ENCODE results near the gene AGRP. TPM values are rescaled to one million over a fixed set of nuclear protein-coding genes. Genes with fewer than 3 reads are reported as not detected.

AGRP gene
- total RNA-seq, 1 donor from 2014 or later, result not detected

DNA sequence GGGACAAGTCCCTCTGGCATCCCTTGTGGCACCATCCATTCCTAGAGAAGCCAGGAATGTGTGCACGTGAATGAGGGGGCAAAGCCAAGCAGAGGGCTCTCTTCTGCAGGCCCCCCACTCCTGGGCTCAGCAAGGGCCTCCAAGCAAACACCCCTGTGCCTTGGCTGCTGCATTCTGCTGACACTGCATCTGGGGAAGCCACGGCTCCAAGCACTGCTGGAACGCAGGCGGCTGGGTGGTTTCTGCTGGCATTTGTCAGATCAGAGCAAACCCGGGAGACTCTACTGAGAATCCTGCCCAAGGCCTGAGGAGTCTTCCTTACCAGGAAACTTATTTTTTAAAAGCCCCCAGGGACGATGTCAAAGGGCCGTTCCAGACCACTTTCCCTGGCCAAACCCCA is 25.7 kb downstream of the AGRP start:
- Histone ChIP-seq H2AFZ (ENCODE audit: low read depth, low read length) (no peak overlapping the region), H3K4me2 (ENCODE audit: low read length) (no peak overlapping the region), H3K9me3 (ENCODE audit: insufficient read depth, low read depth, low read length) (no peaks in the 10 kb centered on the region), H3K4me3 (ENCODE audit: insufficient read depth, low read depth, low read length) (no peak overlapping the region), H3K4me1 (ENCODE audit: insufficient read depth, low read length) (peaks cover 9% of the 10 kb centered on the region), H3K36me3 (ENCODE audit: insufficient read depth, low read length) (peaks cover 2% of the 10 kb centered on the region), H3K27ac (ENCODE audit: low read depth, low read length) (no peak overlapping the region), H4K20me1 (ENCODE audit: insufficient read depth, low read length) (peaks cover 100% of the 10 kb centered on the region), H3K79me2 (ENCODE audit: insufficient read depth, low read length) (peaks cover 68% of the 10 kb centered on the region), H3K27me3 (ENCODE audit: insufficient read depth, low read length) (no peaks in the 10 kb centered on the region), H3K9ac (ENCODE audit: low read length) (no peak overlapping the region)
- Mint-ChIP-seq H3K4me1 (ENCODE audit: low read depth, unreplicated experiment) (peaks cover 26% of the 10 kb centered on the region), H3K36me3 (ENCODE audit: low read depth, unreplicated experiment) (peaks cover 8% of the 10 kb centered on the region), H3K9me3 (ENCODE audit: unreplicated experiment) (no peaks in the 10 kb centered on the region), H3K4me3 (ENCODE audit: unreplicated experiment) (no peak overlapping the region), H3K27me3 (ENCODE audit: low read depth, unreplicated experiment) (no peaks in the 10 kb centered on the region), H3K27ac (ENCODE audit: unreplicated experiment) (no peak overlapping the region)
- TF ChIP-seq, protein P1, sequence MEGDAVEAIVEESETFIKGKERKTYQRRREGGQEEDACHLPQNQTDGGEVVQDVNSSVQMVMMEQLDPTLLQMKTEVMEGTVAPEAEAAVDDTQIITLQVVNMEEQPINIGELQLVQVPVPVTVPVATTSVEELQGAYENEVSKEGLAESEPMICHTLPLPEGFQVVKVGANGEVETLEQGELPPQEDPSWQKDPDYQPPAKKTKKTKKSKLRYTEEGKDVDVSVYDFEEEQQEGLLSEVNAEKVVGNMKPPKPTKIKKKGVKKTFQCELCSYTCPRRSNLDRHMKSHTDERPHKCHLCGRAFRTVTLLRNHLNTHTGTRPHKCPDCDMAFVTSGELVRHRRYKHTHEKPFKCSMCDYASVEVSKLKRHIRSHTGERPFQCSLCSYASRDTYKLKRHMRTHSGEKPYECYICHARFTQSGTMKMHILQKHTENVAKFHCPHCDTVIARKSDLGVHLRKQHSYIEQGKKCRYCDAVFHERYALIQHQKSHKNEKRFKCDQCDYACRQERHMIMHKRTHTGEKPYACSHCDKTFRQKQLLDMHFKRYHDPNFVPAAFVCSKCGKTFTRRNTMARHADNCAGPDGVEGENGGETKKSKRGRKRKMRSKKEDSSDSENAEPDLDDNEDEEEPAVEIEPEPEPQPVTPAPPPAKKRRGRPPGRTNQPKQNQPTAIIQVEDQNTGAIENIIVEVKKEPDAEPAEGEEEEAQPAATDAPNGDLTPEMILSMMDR (IDR thresholded peaks at IDR 0.05; ENCODE audit: insufficient read depth, low read depth, low read length), result no peak
- TF ChIP-seq EZH2 (IDR thresholded peaks at IDR 0.05; ENCODE audit: insufficient read depth, low read length), result no peak
- FAIRE-seq (no peak), DNase-seq (ENCODE audit: low read depth) (no peak)

DNA sequence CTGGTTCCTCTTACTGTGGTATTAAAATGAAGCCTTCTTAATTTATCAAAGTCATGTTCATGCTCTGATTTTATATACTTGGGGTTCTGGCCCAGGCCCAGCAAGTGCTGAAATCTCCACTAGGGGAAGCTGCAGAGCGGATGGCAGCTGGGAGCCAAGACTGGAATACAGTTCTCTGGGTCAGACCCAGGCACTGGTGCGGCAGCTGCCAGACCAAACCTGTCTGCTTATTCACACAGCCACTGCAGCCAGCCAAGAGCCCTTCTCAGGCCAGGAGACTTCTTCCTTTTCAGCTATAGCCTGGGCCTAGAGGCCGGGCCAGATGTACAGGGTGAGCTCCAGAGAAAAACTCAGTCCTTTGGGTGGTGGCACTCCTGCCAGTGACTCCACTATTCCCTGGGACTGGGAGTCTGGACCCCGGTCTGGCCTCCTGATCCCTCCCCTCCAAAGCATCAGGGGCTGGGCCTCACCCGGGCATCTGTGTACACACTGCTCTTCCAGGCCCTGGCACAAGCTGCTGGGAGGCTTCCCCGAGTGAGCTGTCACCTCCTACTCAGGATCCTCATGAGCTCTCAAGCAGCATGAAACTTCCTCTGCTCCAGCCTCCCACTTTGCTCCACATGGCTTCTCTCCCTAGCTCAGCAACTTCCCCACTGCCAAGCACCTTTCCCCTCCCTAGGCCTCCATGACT is 26.8 kb downstream of the AGRP start:
- H3K36me3 Mint-ChIP-seq (ENCODE audit: low read depth, unreplicated experiment), result peaks cover 8% of the 10 kb centered on the region
- FAIRE-seq (no peak), DNase-seq (ENCODE audit: low read depth) (peak; percentile 37)
- no peaks in the 10 kb centered on the region for H3K27me3 Mint-ChIP-seq (ENCODE audit: low read depth, unreplicated experiment)
- no peaks in the 10 kb centered on the region for H3K9me3 Mint-ChIP-seq (ENCODE audit: unreplicated experiment)
- peak overlapping the region; percentile 20 for H3K27ac Mint-ChIP-seq (ENCODE audit: unreplicated experiment)
- no peak overlapping the region for H3K4me3 ChIP-seq (ENCODE audit: insufficient read depth, low read depth, low read length)
- no peak overlapping the region for H3K9ac ChIP-seq (ENCODE audit: low read length)
- H2AFZ ChIP-seq (ENCODE audit: low read depth, low read length), result no peak overlapping the region
- no peak for TF ChIP-seq EZH2 (IDR thresholded peaks at IDR 0.05; ENCODE audit: insufficient read depth, low read length)
- TF ChIP-seq, protein P1 (IDR thresholded peaks at IDR 0.05; ENCODE audit: insufficient read depth, low read depth, low read length), result peak; percentile 30
- H4K20me1 ChIP-seq (ENCODE audit: insufficient read depth, low read length), result peaks cover 100% of the 10 kb centered on the region
- no peak overlapping the region for H3K4me3 Mint-ChIP-seq (ENCODE audit: unreplicated experiment)
- H3K79me2 ChIP-seq (ENCODE audit: insufficient read depth, low read length), result peaks cover 57% of the 10 kb centered on the region
- no peaks in the 10 kb centered on the region for H3K27me3 ChIP-seq (ENCODE audit: insufficient read depth, low read length)
- H3K4me2 ChIP-seq (ENCODE audit: low read length), result no peak overlapping the region
- peaks cover 26% of the 10 kb centered on the region for H3K4me1 Mint-ChIP-seq (ENCODE audit: low read depth, unreplicated experiment)
- H3K36me3 ChIP-seq (ENCODE audit: insufficient read depth, low read length), result peaks cover 2% of the 10 kb centered on the region
- H3K4me1 ChIP-seq (ENCODE audit: insufficient read depth, low read length), result peaks cover 4% of the 10 kb centered on the region
- H3K9me3 ChIP-seq (ENCODE audit: insufficient read depth, low read depth, low read length), result no peaks in the 10 kb centered on the region
- H3K27ac ChIP-seq (ENCODE audit: low read depth, low read length), result no peak overlapping the region

DNA sequence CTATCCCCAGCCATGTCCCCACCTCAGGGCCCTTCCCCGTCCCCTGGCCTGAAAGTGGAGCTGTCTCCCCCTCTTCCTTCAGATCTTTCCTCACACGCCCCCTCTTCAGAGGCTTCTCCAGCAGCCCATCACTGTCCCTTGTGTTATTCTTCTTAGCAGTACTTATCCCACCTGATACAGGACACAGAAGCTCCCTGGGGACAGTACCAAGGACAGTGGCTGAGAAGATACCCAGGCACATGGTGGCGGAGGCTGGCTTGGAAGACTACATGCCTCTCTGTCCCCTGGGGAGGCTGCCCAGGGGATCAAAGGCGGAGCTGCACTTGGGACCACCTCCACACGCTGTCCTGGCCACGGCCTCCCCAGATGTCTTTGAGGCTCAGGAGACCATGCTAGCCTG is 28.5 kb downstream of the AGRP start:
- no peaks in the 10 kb centered on the region for H3K27me3 ChIP-seq (ENCODE audit: insufficient read depth, low read length)
- TF ChIP-seq, protein P1 (IDR thresholded peaks at IDR 0.05; ENCODE audit: insufficient read depth, low read depth, low read length), result no peak
- TF ChIP-seq EZH2 (IDR thresholded peaks at IDR 0.05; ENCODE audit: insufficient read depth, low read length), result no peak
- peaks cover 100% of the 10 kb centered on the region for H4K20me1 ChIP-seq (ENCODE audit: insufficient read depth, low read length)
- peaks cover 2% of the 10 kb centered on the region for H3K36me3 ChIP-seq (ENCODE audit: insufficient read depth, low read length)
- no peak overlapping the region for H3K9ac ChIP-seq (ENCODE audit: low read length)
- H3K4me1 ChIP-seq (ENCODE audit: insufficient read depth, low read length), result peaks cover 4% of the 10 kb centered on the region
- Mint-ChIP-seq H3K4me3 (ENCODE audit: unreplicated experiment) (no peak overlapping the region), H3K9me3 (ENCODE audit: unreplicated experiment) (no peaks in the 10 kb centered on the region), H3K4me1 (ENCODE audit: low read depth, unreplicated experiment) (peaks cover 26% of the 10 kb centered on the region), H3K27ac (ENCODE audit: unreplicated experiment) (no peak overlapping the region), H3K36me3 (ENCODE audit: low read depth, unreplicated experiment) (peaks cover 16% of the 10 kb centered on the region), H3K27me3 (ENCODE audit: low read depth, unreplicated experiment) (no peaks in the 10 kb centered on the region)
- no peak for DNase-seq (ENCODE audit: low read depth)
- no peaks in the 10 kb centered on the region for H3K9me3 ChIP-seq (ENCODE audit: insufficient read depth, low read depth, low read length)
- no peak overlapping the region for H3K4me3 ChIP-seq (ENCODE audit: insufficient read depth, low read depth, low read length)
- H3K27ac ChIP-seq (ENCODE audit: low read depth, low read length), result no peak overlapping the region
- peaks cover 41% of the 10 kb centered on the region for H3K79me2 ChIP-seq (ENCODE audit: insufficient read depth, low read length)
- no peak for FAIRE-seq
- H2AFZ ChIP-seq (ENCODE audit: low read depth, low read length), result no peak overlapping the region
- H3K4me2 ChIP-seq (ENCODE audit: low read length), result no peak overlapping the region
